Umbilical cord (tissue), 2 donors: ENCODE results near the gene RTP3. TPM values are rescaled to one million over a fixed set of nuclear protein-coding genes. Genes with fewer than 3 reads are reported as not detected.
A peak's percentile ranks its signal among the peaks of the same experiment; 100 is the strongest.
"Not testable (repeated sequence)": the region's sequence is repeated elsewhere in the genome, so short reads cannot be mapped to it uniquely, and the experiment has no call there.

ENCODE experiments used
- DNase-seq: peaks from one replicate; pipeline ENCODE4 v3.0.0-alpha.2; 2015; ENCODE audit warnings: low spot score
- total RNA-seq: library from RNA; depleted of rRNA; stranded (reverse); fragments of >200 nt; gene quantifications from one replicate; pipeline ENCODE4 v1.2.3, GENCODE V29; 2014; ENCODE audit warnings: low replicate concordance; ENCODE audit not compliant: insufficient read depth

Gene RTP3
- total RNA-seq, 1 donor from 2014 or later: 1.2 TPM

GRCh38 chr3:46517784-46518181 is 20.0 kb downstream of the RTP3 start:
- DNase-seq: no peak

DNA sequence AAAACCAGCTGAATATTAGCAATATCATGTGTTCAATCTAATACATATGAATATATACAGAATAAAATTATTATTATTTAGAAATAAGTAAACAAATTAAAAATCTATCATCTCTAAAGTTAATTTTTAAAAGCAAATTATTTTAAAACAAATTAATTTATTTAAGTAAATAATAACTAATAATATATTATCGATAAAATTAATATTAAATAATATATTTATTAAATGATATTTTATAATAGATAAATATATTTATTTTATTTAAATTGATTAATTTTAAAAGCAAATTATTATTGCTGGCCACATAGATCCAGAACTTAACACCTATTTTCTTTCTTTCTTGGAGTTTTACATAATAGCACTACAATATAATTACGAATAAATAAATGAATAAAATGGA is 22.2 kb downstream of the RTP3 start:
- DNase-seq: no peak

DNA sequence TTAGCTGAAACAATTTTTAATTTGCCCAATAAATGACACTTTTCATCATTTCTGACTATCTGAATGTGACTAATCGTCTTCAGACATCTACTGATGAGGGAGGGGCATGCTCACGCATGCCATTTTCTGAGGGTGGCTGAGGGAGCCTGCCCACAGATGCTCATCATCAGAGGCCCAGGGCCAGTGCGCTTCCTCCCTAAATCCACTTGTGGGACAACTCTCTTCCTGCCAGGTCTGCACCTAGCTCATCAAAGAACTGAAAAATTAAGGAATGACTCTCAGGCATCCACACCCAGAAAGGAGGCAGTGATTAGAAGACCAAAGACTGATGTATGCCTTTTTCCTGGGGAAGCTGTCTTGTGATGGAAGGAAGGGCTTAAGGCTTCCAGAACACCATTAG is 22.8 kb downstream of the RTP3 start:
- DNase-seq: no peak

- no peak for DNase-seq
These were observed 23.3 kb downstream of the RTP3 start for GRCh38 chr3:46521096-46521495.

DNA sequence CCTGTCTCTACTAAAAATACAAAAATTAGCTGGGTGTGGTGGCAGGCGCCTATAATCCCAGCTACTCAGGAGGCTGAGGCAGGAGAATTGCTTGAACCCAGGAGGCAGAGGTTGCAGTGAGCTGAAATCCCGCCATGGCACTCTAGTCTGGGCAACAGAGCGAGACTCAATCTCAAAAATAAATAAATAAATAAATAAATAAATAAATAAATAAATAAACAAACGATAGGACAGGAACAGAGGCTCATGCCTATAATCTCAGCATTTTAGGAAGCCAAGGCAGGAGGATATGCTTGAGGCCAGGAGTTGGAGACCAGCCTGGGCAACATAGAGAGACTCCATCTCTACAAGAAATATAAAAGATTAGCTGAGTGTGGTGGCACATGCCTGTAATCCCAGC is 24.4 kb downstream of the RTP3 start:
- DNase-seq: not testable (repeated sequence)

- no peak for DNase-seq
These were observed 25.8 kb downstream of the RTP3 start for GRCh38 chr3:46523556-46523955.

GRCh38 chr3:46524008-46524407 is 26.2 kb downstream of the RTP3 start:
- no peak for DNase-seq

DNA sequence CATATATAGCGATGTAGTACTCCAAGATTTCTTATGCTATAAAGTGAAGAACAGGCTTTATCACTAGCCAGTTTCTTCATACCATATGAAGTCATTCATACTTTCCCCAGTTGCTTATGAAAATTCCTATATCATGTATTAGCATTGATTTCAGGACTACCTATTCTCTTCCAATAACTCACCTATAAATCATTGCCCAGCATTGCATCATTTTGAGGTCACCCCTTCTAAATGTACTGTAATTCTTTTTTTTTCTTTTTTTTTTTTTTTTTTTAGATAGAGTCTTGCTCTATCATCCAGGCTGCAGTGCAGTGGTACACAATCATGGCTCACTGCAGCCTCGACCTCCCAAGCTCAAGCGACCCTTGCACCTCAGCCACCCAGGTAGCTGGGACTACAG is 27.1 kb downstream of the RTP3 start:
- no peak for DNase-seq

- DNase-seq: no peak
These were observed 29.5 kb downstream of the RTP3 start for GRCh38 chr3:46527239-46527638.

DNA sequence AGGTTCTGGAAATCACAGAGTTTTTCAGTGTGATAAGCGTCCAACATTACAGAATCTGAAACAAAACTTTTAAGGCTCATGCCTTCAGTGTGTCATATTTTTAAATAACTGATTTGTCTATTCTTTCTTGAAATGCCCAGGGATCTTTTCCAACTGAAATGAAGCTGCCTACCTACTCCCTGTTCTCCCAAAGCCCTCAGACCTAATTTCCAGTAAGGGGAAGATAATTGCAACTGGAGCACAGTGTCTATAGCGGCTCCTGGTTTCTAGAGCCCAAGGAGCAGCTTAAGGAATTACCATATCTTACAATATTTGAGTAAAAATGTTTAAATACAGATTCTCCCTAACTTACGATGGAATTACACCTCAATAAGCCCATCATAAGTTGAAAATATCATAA is 35.3 kb downstream of the RTP3 start:
- no peak for DNase-seq

- DNase-seq: no peak
These were observed 38.0 kb downstream of the RTP3 start for GRCh38 chr3:46535746-46536145.

GRCh38 chr3:46536758-46537157 is 39.0 kb downstream of the RTP3 start:
- no peak for DNase-seq

GRCh38 chr3:46537316-46537715 is 39.5 kb downstream of the RTP3 start:
- DNase-seq: no peak

GRCh38 chr3:46537779-46538178 is 40.0 kb downstream of the RTP3 start:
- DNase-seq: no peak

DNA sequence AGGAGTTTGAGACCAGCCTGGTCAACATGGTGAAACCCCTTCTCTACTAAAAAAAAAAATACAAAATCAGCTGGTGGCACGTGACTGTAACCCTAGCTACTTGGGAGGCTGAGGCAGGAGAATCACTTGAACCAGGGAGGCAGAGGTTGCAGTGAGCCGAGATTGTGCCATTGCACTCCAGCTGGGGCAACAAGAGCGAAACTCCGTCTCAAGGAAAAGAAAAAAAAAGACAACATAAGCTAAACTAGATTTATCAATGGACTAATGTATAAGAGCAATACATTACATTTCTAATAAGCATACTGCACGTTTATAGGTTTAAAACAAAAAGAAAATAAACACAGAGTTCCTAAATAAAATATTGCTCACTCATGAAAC is 40.6 kb downstream of the RTP3 start:
- DNase-seq: not testable (repeated sequence)

DNA sequence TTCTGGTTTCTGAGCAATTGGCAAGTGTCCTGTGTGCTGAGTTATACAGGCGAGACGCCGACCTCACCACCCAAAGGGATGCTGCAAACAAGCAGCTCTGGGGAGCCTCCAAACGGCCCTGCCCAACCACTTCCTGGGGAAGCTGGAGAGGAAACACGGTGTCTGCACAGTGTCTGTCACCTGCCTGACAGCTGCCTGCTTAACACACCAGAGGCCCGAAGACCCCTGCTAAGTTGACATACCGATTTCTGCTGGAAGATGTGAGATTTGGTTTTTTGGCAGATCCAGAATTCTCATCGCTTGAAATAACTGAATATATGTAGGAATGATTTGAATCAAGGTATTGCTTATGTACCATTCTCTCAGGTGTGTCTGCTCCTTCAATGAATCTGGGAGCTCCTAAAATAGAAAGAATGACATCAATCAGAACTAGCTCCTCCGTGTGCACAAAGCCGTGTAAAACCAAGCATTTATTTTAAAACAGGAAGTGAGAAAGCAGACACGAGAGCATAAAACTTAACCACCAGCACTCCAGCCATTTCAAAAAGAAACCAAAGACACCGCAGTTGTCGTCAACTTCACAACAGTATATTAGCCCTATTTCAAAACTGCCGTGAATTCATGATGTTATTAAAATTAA is 41.1 kb downstream of the RTP3 start:
- peak; percentile 74 for DNase-seq

GRCh38 chr3:46539443-46540005 is 41.7 kb downstream of the RTP3 start:
- no peak for DNase-seq

GRCh38 chr3:46540550-46540949 is 42.8 kb downstream of the RTP3 start:
- no peak for DNase-seq

GRCh38 chr3:46541835-46542234 is 44.1 kb downstream of the RTP3 start:
- DNase-seq: no peak

GRCh38 chr3:46542344-46542743 is 44.6 kb downstream of the RTP3 start:
- DNase-seq: no peak

DNA sequence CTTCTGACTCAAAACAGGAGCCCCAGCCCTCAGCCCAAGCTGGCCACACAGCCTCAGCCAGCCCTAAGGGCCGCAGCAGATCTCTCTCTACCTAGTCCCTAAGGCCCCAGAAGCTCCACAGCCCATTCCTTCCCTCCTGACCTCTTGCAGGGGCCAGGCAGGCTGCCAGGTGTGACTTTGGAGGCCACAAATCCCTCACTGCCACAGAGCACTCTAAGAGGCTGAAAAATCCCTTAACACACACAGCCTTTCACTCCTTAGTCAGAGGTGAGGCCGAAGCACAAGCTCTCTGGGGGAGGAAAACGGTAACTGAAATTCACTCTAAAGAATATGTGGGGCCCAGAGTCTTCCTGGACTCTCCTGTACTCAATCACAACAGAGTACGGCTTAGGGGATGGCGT is 45.0 kb downstream of the RTP3 start:
- peak; percentile 14 for DNase-seq

GRCh38 chr3:46544771-46545503 is 47.2 kb downstream of the RTP3 start:
- no peak for DNase-seq
